Measurements from ENCODE around the gene NXF1.
A peak's percentile ranks its signal among the peaks of the same experiment; 100 is the strongest.
"Not testable (repeated sequence)": the region's sequence is repeated elsewhere in the genome, so short reads cannot be mapped to it uniquely, and the experiment has no call there.

NXF1 gene

GRCh38 chr11:62805076-62805892, at the start of gene NXF1:
NXF1 (minus strand) TSS chr11:62805440; CDS start chr11:62805356, 84 bp downstream.
- DNase-seq: peak; percentile 97

DNA sequence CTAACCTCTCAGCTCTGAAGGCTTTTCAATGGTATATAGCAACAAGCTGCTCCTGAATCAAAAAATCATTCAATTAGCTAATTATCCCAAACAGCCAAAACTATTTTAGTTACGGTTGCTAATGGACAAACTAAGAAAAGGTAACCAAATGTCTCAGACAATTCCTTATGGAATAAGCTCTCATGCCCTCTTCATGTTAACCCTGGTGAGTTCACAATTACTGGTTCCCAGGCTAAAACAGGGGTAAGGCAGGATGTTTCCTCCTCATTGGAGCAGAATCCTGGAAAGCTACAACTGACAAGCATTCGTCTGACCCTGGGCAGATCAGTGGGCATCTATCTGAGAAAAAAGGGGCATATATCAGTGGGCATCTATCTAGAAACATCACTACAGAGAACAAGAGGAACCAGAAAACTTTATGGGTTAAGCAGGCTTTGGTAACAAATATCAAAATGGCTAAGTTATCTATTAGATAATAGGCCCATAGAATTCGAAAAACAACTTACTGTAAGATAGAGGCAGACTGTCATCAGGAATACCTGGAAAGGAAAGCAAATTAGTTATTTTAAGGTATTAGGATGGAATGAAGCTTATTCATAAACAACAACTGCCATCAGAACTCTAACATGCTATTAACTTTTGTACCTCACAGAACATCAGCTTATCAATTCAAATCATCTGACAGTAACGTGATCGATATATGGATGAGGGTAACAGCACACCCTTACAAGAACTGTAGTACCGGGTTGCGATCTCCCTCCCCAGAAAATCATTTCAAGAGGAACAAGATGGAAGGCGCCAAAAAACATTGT, 49.0 kb upstream of the NXF1 start:
- DNase-seq: peak; percentile 54

DNA sequence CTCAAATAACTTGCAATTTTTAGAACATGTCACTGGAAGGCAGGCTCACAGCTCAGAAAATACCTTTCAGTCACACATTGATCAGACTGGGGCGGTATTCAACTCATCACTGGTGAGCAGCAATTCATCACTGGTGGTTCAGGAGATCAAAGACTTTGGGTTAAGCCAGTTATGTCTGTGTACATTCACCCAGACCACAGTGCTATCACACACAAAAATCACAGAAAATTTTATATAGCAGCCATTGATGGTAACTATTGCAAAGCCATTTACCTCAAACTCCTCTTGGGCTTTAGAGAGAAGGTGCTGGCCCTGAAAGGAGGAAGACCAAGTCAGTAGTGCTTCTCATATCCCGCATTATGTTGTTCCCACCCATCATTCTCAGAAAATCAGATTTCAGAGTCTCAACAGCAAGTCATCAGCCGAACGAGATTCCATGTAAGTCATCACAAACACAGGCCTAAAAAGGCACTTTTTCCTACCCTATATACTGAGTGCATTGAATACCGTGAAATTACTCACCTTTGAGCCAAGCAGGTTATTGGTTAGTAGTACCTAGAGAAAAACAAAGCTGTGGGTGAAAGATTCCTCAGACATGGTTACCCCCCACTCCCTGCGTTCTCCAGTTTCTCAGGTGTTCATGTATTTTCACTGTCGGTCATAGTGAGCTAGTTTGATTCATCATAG, 48.2 kb upstream of the NXF1 start:
- DNase-seq: peak; percentile 52

- DNase-seq: peak; percentile 15
Observed at GRCh38 chr11:62852523-62853188, 47.4 kb upstream of the NXF1 start.

DNA sequence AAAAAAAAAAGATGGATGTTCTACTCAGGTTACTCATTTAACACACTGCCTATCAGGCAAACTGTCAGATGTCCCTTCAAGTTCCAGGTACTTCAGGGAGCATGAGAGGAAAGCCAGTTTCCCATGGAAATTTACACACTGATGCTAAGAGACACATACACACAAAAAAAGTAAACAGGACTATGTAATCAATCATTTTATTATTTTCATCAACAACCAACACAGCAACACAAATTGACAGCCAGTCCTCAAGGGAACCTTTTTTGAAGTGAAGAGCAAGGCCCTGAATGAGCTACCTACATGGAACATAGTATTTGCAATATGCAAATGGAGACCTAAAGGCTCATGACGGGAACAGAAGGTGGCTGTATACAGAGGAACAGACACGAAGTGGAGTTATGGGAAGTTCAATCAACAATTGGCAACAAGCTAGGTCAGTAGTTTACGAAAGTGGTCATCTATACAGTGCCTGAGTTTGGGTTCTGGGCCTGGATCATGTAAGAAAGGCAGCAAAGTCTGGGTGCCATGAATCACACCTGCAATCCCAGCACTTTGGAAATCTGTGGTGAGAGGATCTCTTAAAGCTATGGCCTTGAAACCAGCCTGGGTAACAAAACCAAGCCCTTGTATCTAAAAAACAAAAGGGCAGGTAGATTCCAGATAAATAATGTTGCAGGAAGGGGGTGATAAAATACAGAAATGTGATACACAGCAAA, 46.7 kb upstream of the NXF1 start:
- no peak for DNase-seq

DNA sequence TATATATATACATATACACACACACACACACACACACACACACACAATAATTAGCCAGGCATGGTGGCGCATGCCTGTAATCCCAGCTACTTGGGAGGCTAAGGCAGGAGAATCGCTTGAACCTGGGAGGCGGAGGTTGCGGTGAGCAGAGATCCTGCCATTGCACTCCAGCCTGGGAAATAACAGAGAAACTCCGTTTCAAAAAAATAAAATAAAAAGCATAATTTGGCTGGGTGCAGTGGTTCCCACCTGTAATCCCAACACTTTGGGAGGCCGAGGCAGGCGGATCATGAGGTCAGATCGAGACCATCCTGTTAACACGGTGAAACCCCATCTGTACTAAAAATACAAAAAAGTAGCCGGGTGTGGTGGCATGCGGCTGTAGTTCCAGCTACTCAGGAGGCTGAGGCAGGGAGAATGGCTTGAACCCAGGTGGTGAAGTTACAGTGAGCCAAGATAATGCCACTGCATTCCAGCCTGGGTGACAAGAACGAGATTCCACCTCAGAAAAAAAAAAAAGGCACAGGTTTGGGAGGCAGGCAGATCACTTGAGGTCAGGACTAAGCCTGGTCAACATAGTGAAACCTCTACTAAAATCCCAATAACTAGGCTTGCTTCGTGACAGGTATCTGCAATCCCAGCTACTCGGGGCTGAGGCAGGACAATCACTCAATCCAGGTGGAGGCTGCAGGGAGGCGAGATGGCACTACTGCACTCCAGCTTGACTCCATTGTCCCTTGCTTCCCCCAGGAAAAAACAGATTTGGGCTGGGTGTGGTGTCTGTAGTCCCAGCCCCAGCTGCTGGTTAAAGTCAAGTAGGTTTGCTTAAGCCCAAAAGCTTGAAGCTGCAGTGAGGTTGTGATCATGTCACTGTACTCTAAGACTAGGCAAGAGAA, 45.9 kb upstream of the NXF1 start:
- DNase-seq: peak; percentile 68

GRCh38 chr11:62847767-62848314, 42.6 kb upstream of the NXF1 start:
- DNase-seq: no peak

DNA sequence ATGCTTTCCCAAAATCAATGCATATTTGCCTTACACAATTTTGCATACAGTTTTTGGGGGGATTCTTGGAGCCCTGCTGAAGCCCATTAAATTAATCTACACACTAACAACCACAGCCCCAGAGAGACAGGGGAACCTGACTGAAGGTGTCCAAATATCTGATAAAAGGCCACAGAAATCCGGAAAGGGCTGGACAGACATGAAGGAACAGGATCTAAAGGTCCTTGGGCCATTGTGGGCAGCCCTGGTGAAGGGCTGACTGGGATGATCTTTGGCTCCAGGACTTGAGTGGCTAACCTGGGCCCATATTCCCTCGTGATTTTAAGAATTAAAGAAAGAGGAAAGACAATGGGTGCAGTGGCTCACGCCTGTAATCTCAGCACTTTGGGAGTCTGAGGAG, 40.9 kb upstream of the NXF1 start:
- no peak for DNase-seq

DNA sequence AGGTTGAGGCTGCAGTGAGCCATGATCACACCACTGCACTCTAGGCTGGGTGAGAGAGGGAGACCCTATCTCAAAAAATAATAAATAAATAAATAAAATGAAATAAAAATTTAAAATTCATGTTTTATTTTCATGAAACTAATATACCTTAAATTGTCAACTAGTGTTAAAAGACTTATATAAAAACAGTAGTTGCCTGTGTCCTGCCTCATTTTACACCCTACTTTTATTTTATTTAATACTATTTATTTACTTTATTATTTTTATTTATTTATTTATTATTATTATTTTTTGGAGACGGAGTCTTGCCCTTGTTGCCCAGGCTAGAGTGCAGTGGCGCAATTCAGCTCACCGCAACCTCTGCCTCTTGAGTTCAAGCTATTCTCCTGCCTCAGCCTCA, 38.9 kb upstream of the NXF1 start:
- no peak for DNase-seq

DNA sequence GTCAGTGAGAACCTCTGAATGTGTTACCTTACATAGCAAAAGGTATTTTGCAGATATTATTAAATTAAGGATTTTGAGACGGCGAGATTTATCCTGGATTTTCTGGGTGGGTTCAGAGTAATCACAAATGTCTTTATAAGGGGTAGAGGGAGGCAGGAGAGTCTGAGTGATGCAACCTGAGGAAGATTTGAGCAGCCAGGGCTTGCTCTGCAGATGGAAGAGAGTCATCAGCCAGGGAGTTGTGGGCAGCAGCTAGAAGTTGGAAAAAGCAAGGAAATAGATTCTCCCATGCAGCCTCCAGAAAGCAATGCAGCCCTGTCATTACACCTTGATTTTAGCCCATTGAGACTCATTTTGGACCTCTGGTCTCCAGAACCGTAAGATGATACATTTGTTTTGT, 38.2 kb upstream of the NXF1 start:
- no peak for DNase-seq

DNA sequence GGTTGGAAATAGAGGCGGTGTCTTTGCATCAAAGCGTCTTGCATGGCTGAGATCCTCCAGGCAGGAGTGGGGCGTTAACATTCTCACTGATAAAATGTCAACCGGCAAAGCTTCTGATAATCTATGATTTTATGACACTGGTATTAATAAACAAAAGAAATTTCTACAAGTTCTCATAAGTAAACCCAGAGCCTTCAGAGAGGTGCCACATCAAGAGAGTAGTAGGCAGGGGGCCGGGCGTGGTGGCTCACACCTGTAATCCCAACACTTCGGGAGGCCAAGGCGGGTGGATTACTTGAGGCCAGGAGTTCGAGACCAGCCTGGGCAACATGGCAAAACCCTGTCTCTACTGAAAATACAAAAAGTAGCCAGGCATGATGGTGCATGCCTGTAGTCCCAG, 37.7 kb upstream of the NXF1 start:
- not testable (repeated sequence) for DNase-seq

GRCh38 chr11:62842171-62842741, 37.0 kb upstream of the NXF1 start:
- peak; percentile 61 for DNase-seq

DNA sequence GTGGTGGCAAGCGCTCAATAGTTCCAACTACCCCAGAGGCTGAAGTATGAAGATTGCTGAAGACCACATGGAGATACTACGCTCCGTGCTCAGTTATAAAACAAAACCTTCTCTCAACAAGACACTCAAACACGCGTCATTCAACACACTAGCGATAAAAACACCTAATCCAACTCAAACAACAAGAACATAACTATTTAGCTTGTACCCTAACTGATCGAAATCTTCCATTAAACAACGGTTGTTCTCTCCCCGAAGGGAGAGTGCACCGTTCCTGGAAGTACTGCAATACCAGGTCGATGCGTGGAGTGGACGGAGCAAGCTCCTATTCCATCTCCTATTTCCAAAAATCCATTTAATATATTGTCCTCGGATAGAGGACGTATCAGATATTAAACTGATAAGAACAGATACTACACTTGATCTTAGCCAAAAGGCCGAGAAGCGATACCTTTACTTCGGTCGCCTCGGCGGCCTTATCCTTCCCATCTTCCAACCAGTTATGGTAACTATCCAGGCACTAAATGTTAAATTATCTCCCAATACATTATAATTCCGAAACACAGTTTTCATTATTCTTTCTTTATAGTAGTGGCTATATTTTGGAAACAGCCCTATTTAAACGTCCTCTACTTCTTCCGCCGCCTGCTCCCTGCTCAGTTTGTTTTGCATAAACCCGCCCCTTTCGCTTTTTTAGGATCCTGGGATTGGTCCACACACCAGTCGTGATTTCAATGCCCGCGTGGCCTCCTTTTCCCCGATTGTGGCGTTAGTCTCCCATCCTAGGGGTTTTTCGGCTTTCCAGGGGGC, 36.3 kb upstream of the NXF1 start:
- peak; percentile 98 for DNase-seq

DNA sequence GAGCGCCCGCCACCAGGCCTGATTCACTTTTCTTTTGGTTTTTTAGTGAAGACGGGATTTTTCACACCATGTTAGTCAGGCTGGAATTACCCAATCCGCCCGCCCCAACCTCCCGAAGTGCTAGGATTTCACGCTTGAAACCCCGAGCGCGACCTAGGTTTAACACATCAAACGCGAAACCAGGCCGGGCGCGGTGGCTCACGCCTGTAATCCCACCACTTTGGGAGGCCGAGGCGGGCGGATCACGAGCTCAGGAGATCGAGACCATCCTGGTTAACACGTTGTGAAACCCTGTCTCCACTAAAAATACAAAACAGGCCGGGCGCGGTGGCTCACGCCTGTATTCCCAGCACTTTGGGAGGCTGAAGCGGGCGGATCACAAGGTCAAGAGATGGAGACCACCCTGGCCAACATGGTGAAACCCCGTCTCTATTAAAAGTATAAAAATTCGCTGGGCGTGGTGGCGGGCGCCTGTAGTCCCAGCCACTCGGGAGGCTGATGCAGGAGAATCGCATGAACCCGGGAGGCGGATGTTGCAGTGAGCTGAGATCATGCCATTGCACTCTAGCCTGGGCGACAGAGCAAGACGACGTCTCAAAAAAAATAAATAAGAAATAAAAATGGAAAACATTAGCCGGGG, 35.6 kb upstream of the NXF1 start:
- DNase-seq: not testable (repeated sequence)

GRCh38 chr11:62839050-62839945, 34.1 kb upstream of the NXF1 start, which contains the start of gene WDR74:
WDR74 (minus strand) TSS chr11:62839590; CDS start chr11:62839570, 20 bp downstream.
- DNase-seq: peak; percentile 97

GRCh38 chr11:62835336-62835735, 30.1 kb upstream of the NXF1 start:
- DNase-seq: no peak

DNA sequence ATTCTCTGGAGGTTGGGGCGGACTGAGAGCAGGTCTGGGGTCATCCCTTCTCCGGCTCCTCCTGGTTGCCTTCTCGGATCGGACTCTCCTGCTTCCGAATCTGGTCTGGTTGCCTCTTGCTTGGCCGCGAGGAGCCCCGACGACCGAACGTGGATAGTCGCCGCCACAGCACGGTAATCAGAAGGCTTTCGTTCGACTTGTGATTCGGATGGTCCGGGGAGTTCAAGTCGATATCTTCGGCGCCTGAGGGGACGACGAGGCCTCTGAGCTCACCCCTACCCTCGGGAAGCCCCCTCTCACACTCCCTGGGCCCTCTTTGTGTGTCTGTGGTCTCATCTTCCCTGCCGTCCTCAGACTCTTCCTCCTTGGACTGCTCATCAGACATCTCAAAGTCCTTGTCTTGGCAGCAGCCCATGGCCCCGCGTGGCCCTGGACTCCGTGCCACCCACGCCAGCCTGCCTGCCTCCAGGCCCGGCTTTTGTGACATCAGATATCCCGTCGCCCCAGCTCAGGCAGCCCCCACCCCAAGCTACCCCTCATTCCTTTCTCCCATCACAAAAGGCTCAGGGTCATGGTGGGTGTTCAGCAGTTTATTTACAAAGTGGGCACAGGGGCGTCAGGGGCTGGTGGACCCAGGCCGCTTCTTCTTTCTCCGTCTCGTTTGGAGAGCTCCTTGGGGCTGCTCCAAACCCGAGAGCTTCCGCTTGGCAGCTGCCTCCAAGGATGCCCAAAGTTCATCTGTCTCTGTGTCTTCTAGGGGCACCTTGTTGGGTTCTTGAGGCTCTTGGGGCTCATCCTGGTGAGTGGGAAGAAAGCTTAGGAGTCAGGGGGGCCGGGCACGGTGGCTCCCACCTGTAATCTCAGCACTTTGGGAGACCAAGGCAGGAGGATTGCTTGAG, 27.3 kb upstream of the NXF1 start, which contains the start of gene TEX54:
TSS of gene TEX54 (minus strand) at position 506 of the 899 bp plus-strand sequence.
- no peak for DNase-seq
